K562 (cell line): ENCODE results near the gene EPHA10. TPM values are rescaled to one million over a fixed set of nuclear protein-coding genes. Genes with fewer than 3 reads are reported as not detected.

ENCODE experiments used
- ATAC-seq: fragments of 200-7000 bp; cut with Tn5 transposase; 3 replicates; pipeline ENCODE4 v1.9.1; 2020; ENCODE audit warnings: moderate library complexity
- BruUV-seq: library from RNA; stranded (reverse); fragments of 400-500 nt; replicated peaks from 2 replicates; lab custom pipeline; 2021; lab: Mats Ljungman, UMichigan
- CTCF ChIA-PET: fragments of 300-600 bp; formaldehyde crosslinking; extraction: SDS; loops from one replicate; lab custom pipeline; 2021; ENCODE audit warnings: low intra/inter-chr PET ratio; lab: Yijun Ruan, JAX
- POLR2A ChIA-PET: fragments of 300-600, 350-650 bp; sonication (Branson Sonifier 250); formaldehyde crosslinking; extraction: SDS; loops from one replicate; lab custom pipeline; 2021; ENCODE audit warnings: antibody characterized with exemption, inconsistent platforms; lab: Yijun Ruan, JAX
- DNase-seq, 4 experiments: peaks; one replicate each; pipeline versions ENCODE4 v3.0.0 to v3.0.0-alpha.2; 2011 to 2018; ENCODE audit warnings: low spot score in 3 of 4, mixed read lengths in 3 of 4; ENCODE audit errors: extremely low read depth in 1 of 4
- FAIRE-seq: peaks from 2 replicates; lab custom pipeline; 2011; peaks lifted over from hg19 to GRCh38; lab: Jason Lieb, UNC
- H2AFZ ChIP-seq: 2 replicates; pipeline ENCODE4 v1.6.0; 2011; ENCODE audit warnings: low read depth, low read length, control low read depth, inconsistent platforms
- H3K27ac ChIP-seq: fragments of 200-600 bp; 3 replicates; pipeline ENCODE4 v1.8.0; 2011; ENCODE audit warnings: low read depth, mild to moderate bottlenecking, control low read depth, inconsistent platforms, low read length, moderate library complexity, mixed read lengths; ENCODE audit errors: extremely low read depth
- H3K27me3 ChIP-seq, 2 experiments: fragments of 300-600 bp in 1 of 2; 2 replicates in 1 of 2; 3 replicates in 1 of 2; pipeline versions ENCODE4 v1.6.0 to v1.8.0; 2011; ENCODE audit warnings: inconsistent platforms in 2 of 2, low read length in 2 of 2, mild to moderate bottlenecking in 1 of 2, mixed read lengths in 1 of 2, moderate library complexity in 1 of 2; ENCODE audit not compliant: control insufficient read depth in 2 of 2, insufficient read depth in 2 of 2
- H3K36me3 ChIP-seq: fragments of 300-600 bp; 3 replicates; pipeline ENCODE4 v1.8.0; 2011; ENCODE audit warnings: mild to moderate bottlenecking, low read length, inconsistent platforms; ENCODE audit not compliant: control insufficient read depth, insufficient read depth
- H3K4me1 ChIP-seq, 2 experiments: fragments of 200-600 bp in 1 of 2; replicated peaks in 1 of 2; 2 replicates in 1 of 2; 3 replicates in 1 of 2; pipeline versions ENCODE4 v1.5.1 to v1.8.0; 2011; ENCODE audit warnings: inconsistent platforms in 2 of 2, low read length in 2 of 2, mild to moderate bottlenecking in 1 of 2, mixed read lengths in 1 of 2, moderate library complexity in 1 of 2; ENCODE audit not compliant: control insufficient read depth in 2 of 2, insufficient read depth in 2 of 2
- H3K4me2 ChIP-seq: 2 replicates; pipeline ENCODE4 v1.6.1; 2011; ENCODE audit warnings: low read length, control low read depth, inconsistent platforms, mixed read lengths; ENCODE audit not compliant: insufficient read depth
- H3K4me3 ChIP-seq: fragments of 200-600 bp; sonication (generic), shearing (Covaris generic); 2 replicates; pipeline ENCODE4 v1.5.1; 2016; ENCODE audit warnings: control low read depth, inconsistent platforms
- H3K79me2 ChIP-seq: fragments of 200-600 bp; 3 replicates; pipeline ENCODE4 v1.8.0; 2011; ENCODE audit warnings: low read length, inconsistent platforms; ENCODE audit not compliant: control insufficient read depth, insufficient read depth
- H3K9ac ChIP-seq, 2 experiments: 2 replicates each; pipeline versions ENCODE4 v1.6.0 to v1.6.1; 2011; ENCODE audit warnings: low read depth in 2 of 2, low read length in 2 of 2, control low read depth in 1 of 2, inconsistent platforms in 1 of 2, mild to moderate bottlenecking in 1 of 2, mixed read lengths in 1 of 2; ENCODE audit not compliant: insufficient read depth in 1 of 2
- H3K9me1 ChIP-seq: one replicate; pipeline ENCODE4 v1.6.0; 2011; ENCODE audit warnings: inconsistent platforms, mild to moderate bottlenecking, low read length, moderate library complexity; ENCODE audit not compliant: control insufficient read depth, insufficient read depth
- H3K9me3 ChIP-seq: replicated peaks from 2 replicates; pipeline ENCODE4 v1.5.1; 2011; ENCODE audit warnings: low read depth, low read length, inconsistent platforms; ENCODE audit not compliant: control insufficient read depth, insufficient read depth
- H4K20me1 ChIP-seq: replicated peaks from 2 replicates; pipeline ENCODE4 v1.6.1; 2011; ENCODE audit warnings: low read length, inconsistent platforms, mixed read lengths; ENCODE audit not compliant: control insufficient read depth, insufficient read depth
- FIP1L1 ChIP-seq: fragments of 200-400 bp; formaldehyde crosslinking; IDR thresholded peaks from 2 replicates; pipeline ENCODE4 v1.6.1; 2018; ENCODE audit warnings: mild to moderate bottlenecking, low read depth, low read length; ENCODE audit not compliant: poor library complexity, severe bottlenecking
- FOSL1 ChIP-seq: fragments of 200-800 bp; sonication (Bioruptor generic); conservative IDR thresholded peaks from 2 replicates; pipeline ENCODE4 v1.6.1; 2016; ENCODE audit warnings: missing genetic modification characterization, missing compliant biosample characterization
- STAT5B ChIP-seq: fragments of 250-450 bp; sonication (Bioruptor Pico); IDR thresholded peaks from 2 replicates; pipeline ENCODE4 v1.8.0; 2021; ENCODE audit warnings: mild to moderate bottlenecking, inconsistent platforms
- YBX1 ChIP-seq: fragments of 450-650 bp; IDR thresholded peaks from 2 replicates; pipeline ENCODE4 v1.7.1; 2016; ENCODE audit warnings: mild to moderate bottlenecking
- WGBS: fragments of 100-300 bp; shearing (Covaris generic); methylation state at CpG from one replicate; pipeline ENCODE4 v1.1.6; 2016; ENCODE audit warnings: low coverage, mixed read lengths; ENCODE audit not compliant: insufficient coverage; ENCODE audit errors: missing lambda C conversion rate; 5-methylcytosine and 5-hydroxymethylcytosine counted together
- in situ Hi-C: fragments of 300-500 bp; cut with MboI; formaldehyde crosslinking; loops from 4 replicates; pipeline ENCODE4 v1.15.0; 2018; ENCODE audit warnings: inconsistent platforms, mixed read lengths
- intact Hi-C: fragments of 100-400 bp; cut with micrococcal nuclease; formaldehyde crosslinking; loops from 2 replicates; pipeline ENCODE4 v1.14.2; 2022
- polyA plus RNA-seq, 8 experiments: library from polyadenylated mRNA; depleted of rRNA in 4 of 8; stranded (reverse) in 5 of 8; unstranded in 3 of 8; fragments of >200 nt; fragmentation: Nextera tagmentation in 2 of 8; fragmentation: Illumina TruSeq in 1 of 8; extraction: Ambion mirVana in 2 of 8; extraction: Trizol in 1 of 8; gene quantifications; 2 replicates each; pipeline versions ENCODE4 v1.2.1 to v1.2.3, GENCODE V29; 2011 to 2014; ENCODE audit warnings: inconsistent platforms in 1 of 8, missing spikeins in 1 of 8
- total RNA-seq, 7 experiments: library from RNA; depleted of rRNA in 6 of 7; stranded (reverse); fragments of >200 nt in 6 of 7; fragmentation: Illumina TruSeq in 2 of 7; extraction: Trizol in 2 of 7; gene quantifications; 2 replicates each; pipeline versions ENCODE4 v1.2.1 to v1.2.3, GENCODE V29; 2011 to 2021; ENCODE audit warnings: low replicate concordance in 1 of 7
- TF ChIP-seq, protein P1 (sequence below): fragments of 250-450 bp; sonication (Bioruptor Pico); IDR thresholded peaks from 2 replicates; pipeline ENCODE4 v1.4.0; 2020
- TF ChIP-seq, protein P2 (sequence below), 2 experiments: fragments of 450-650 bp in 1 of 2; sonication (generic) in 1 of 2; formaldehyde crosslinking in 1 of 2; IDR thresholded peaks; 2 replicates each; pipeline versions ENCODE4 v1.7.1 to v1.9.0; 2016 to 2022; ENCODE audit warnings: inconsistent platforms in 1 of 2, mild to moderate bottlenecking in 1 of 2, missing genetic modification reagents in 1 of 2

The EPHA10 gene
- total and polyA plus RNA-seq, 9 of the 15 experiments (the other 6 are each of a cell fraction or from before 2014, with no cell fraction given): 0.03 TPM; not detected in 8

DNA sequence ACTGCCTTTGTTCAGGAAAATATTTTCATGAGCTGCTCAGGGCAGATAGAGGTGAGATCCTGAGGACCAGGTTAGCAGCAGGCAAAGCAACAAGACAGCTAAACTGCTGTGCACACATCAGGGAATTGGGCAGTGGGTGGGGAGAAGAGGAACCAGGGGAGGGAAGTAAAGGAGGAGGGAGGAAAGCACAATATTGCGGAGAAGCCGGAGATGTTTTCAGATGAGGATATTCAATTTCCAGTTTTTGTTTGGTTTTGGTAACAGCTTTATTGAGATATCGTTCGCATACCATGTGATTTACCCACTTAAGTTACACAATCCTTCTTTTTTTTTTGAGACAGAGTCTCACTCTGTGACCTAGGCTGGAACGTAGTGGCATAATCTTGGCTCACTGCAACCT is 34.5 kb downstream of the EPHA10 start:
- in situ Hi-C loops (no loop called here), intact Hi-C loops (no loop called here)
- Histone ChIP-seq H3K27ac (no peak overlapping the region), H4K20me1 (no peaks in the 10 kb centered on the region; the same call in none of the 2 replicates), H3K79me2 (no peaks in the 10 kb centered on the region), H3K4me1 (peaks cover 0 to 9% of the 10 kb centered on the region in 2 experiments; a peak in 2 of 5 replicates), H3K4me3 (no peak overlapping the region), H3K4me2 (no peak overlapping the region), H2AFZ (no peak overlapping the region), H3K9me1 (no peaks in the 10 kb centered on the region), H3K9me3 (no peaks in the 10 kb centered on the region), H3K27me3 (peaks cover 33 to 87% of the 10 kb centered on the region in 2 experiments), H3K36me3 (no peaks in the 10 kb centered on the region), H3K9ac (no peak overlapping the region)
- DNase-seq (no peak), FAIRE-seq (no peak), ATAC-seq (no peak)
- WGBS: 14% methylated on average over 5 of the region's 5 CpGs
- POLR2A ChIA-PET: interaction anchor here (0.6 to 1.8 kb wide), 7 partner anchors 11 to 335 kb away, joined by 3 to 5 read pairs (median 4); partner anchors contain the start of gene CDCA8
- no TSS peak for BruUV-seq
- CTCF ChIA-PET: no interaction called here
- TF ChIP-seq FIP1L1 (no peak), YBX1 (no peak), STAT5B (no peak), FOSL1 (tag) (no peak)
- TF ChIP-seq, protein P1, sequence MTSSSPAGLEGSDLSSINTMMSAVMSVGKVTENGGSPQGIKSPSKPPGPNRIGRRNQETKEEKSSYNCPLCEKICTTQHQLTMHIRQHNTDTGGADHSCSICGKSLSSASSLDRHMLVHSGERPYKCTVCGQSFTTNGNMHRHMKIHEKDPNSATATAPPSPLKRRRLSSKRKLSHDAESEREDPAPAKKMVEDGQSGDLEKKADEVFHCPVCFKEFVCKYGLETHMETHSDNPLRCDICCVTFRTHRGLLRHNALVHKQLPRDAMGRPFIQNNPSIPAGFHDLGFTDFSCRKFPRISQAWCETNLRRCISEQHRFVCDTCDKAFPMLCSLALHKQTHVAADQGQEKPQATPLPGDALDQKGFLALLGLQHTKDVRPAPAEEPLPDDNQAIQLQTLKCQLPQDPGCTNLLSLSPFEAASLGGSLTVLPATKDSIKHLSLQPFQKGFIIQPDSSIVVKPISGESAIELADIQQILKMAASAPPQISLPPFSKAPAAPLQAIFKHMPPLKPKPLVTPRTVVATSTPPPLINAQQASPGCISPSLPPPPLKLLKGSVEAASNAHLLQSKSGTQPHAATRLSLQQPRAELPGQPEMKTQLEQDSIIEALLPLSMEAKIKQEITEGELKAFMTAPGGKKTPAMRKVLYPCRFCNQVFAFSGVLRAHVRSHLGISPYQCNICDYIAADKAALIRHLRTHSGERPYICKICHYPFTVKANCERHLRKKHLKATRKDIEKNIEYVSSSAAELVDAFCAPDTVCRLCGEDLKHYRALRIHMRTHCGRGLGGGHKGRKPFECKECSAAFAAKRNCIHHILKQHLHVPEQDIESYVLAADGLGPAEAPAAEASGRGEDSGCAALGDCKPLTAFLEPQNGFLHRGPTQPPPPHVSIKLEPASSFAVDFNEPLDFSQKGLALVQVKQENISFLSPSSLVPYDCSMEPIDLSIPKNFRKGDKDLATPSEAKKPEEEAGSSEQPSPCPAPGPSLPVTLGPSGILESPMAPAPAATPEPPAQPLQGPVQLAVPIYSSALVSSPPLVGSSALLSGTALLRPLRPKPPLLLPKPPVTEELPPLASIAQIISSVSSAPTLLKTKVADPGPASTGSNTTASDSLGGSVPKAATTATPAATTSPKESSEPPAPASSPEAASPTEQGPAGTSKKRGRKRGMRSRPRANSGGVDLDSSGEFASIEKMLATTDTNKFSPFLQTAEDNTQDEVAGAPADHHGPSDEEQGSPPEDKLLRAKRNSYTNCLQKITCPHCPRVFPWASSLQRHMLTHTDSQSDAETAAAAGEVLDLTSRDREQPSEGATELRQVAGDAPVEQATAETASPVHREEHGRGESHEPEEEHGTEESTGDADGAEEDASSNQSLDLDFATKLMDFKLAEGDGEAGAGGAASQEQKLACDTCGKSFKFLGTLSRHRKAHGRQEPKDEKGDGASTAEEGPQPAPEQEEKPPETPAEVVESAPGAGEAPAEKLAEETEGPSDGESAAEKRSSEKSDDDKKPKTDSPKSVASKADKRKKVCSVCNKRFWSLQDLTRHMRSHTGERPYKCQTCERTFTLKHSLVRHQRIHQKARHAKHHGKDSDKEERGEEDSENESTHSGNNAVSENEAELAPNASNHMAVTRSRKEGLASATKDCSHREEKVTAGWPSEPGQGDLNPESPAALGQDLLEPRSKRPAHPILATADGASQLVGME (CRISPR knock-in tag): no peak
- TF ChIP-seq, protein P2, sequence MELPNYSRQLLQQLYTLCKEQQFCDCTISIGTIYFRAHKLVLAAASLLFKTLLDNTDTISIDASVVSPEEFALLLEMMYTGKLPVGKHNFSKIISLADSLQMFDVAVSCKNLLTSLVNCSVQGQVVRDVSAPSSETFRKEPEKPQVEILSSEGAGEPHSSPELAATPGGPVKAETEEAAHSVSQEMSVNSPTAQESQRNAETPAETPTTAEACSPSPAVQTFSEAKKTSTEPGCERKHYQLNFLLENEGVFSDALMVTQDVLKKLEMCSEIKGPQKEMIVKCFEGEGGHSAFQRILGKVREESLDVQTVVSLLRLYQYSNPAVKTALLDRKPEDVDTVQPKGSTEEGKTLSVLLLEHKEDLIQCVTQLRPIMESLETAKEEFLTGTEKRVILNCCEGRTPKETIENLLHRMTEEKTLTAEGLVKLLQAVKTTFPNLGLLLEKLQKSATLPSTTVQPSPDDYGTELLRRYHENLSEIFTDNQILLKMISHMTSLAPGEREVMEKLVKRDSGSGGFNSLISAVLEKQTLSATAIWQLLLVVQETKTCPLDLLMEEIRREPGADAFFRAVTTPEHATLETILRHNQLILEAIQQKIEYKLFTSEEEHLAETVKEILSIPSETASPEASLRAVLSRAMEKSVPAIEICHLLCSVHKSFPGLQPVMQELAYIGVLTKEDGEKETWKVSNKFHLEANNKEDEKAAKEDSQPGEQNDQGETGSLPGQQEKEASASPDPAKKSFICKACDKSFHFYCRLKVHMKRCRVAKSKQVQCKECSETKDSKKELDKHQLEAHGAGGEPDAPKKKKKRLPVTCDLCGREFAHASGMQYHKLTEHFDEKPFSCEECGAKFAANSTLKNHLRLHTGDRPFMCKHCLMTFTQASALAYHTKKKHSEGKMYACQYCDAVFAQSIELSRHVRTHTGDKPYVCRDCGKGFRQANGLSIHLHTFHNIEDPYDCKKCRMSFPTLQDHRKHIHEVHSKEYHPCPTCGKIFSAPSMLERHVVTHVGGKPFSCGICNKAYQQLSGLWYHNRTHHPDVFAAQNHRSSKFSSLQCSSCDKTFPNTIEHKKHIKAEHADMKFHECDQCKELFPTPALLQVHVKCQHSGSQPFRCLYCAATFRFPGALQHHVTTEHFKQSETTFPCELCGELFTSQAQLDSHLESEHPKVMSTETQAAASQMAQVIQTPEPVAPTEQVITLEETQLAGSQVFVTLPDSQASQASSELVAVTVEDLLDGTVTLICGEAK (IDR thresholded peaks at IDR 0.05): no peak
- TF ChIP-seq, protein P2 (CRISPR knock-in tag; IDR thresholded peaks at IDR 0.05): no peak
